ENCODE results near the gene TPST1.

Gene TPST1

DNA sequence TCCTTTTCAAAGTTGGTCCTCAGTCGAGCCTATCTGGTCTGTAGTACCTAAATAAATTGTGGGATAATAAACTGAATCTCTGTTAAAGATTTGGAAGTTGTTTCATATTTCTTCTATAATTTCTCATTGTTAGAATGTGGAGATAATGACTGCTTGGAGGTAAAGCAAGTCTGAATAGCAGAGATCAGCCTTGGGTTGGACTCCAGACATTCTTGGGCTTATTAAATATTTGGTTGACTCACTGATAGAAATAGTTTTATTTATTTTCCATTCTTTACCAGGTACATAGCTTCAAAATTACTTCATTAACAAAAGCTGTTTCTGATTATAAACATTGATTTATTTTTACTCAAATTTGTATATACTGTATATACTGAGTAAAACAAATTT is 34.3 kb downstream of the TPST1 start:
- no peak for DNase-seq

DNA sequence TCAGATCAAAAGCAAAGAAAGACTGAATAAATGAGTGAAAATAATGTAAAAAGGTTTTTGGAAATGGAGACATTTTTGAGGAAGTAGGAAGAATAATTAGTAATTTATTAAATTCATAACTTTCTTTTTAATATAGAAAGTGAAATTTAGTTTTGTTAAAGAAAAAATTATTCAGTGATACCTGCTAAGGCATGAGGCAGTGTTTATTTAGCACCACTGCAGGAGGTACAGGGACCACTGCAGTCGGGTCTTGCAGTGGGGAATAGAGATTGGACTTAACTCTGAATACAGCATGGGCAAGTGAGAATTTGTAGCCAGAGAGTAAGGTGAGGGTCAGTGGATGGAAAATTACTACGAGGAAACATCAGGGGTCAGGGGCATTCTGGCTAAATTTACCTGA is 39.9 kb downstream of the TPST1 start:
- no peak for DNase-seq

DNA sequence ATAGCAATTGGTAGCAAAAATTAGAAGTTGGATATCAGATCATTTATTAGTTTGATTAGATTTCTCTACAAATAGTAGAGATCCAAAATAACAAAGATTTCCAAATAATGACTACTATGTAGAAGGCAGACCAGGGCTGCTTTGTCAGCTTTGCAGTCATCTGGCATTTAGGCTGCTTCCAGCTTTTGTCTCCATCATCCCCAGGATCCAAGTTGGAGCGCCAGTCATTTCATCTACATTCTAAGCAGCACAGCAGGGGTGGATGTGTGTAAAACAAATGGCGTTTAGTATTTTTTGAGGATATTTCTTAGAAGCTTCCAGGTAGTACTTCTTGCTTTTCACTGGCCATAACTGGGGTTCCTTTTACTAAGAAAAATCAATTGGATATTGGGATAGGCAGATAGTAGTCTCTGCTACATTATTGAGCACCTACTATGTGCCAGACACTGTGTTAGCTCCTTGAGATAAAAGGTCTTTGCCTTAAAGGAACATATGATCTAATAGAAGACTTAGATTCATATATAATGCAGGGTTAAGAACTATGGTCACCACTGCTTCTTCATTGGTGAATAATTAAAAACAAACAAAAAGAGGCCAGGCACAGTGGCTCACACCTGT is 41.5 kb downstream of the TPST1 start:
- no peak for DNase-seq

DNA sequence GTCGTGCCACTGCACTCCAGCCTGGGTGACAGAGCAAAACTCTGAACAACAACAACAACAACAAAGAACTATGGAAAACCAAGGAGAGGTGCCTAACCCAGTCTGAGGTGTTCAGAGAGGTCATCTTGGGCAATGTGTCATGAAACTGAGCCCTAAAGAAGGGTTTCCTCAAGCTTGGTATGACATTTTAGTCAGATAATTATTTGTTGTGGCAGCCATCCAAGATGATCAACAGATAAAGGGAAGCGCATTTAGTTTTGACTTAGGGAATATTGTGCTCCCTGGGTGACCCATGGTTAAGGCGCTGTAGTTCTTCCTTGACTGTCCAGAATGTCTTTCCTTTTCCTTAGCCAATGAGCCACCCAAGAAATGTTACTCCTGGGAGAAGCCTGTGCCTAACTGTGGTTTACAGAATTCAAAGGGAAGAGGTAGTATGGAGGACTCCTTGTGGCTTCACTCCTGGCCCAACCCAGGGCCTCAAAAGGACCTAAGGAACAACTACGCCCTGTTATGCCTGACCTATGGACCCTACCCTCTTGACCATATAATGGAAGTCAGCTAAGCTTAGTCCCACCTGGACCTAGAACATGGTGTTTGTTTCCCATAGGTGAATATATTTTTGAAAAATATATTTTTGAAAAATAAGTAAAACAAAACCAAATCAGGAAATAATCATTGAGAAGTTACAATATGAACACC is 42.4 kb downstream of the TPST1 start:
- DNase-seq: no peak

DNA sequence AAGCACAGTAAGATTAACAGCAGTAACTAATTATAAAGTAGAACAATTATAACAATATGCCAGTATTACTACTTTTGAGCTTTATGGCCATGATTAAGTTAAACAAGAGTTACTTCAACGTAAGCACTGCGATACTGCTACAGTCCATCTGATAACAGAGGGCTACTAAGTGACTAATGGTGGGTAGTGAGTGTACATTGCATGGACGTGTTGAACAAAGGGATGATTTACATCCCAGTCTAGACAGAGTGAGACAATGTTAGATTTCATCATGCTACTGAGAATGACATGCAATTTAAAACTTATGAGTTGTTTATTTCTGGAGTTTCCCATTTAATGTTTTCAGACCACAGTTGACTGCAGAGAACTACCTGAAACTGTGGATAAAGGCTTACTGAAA is 45.6 kb downstream of the TPST1 start:
- no peak for DNase-seq

DNA sequence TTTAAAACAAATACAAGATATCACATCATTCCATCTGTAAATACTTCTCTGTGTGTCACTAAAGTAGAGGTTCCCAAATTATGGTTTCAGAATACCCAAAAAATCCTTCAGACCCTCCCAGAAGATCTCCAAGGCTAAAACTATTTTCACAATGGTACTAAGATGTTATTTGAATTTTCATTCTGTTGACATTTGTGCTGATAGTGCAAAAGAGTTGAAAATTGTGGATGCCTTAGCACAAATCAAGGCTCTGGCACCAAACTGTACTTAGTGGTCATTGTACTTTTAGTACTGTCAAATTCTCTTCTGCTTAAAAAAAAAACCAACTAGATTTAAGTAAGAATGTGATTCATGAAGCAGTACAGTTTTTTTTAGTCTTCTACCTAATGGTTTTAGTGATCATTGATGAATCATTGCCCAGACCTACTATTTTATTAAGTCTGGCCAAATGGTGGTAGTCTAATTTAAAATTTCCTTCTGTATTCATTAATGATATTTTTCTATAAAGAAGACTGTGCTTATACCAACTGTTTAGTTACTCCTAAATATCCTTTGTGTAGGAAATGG is 50.5 kb downstream of the TPST1 start:
- no peak for DNase-seq

DNA sequence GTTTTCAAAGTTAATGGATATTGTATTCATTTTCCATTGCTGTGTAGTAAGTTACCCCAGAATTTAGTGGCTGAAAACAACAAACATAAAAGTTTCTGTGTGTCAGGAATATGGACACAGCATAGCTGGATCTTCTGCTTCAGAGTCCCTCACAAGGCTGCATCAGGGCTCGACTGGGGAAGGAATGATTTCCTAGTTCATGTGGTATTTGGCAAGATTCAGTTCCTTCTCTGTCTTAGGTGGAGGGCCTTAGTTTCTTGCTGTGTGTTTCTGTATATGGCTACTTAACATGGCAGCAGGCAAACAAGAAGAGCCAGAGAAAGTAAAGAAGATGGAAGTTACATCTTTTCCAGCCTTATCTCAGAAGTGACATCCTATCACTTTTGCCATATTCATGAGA is 51.1 kb downstream of the TPST1 start:
- DNase-seq: no peak

DNA sequence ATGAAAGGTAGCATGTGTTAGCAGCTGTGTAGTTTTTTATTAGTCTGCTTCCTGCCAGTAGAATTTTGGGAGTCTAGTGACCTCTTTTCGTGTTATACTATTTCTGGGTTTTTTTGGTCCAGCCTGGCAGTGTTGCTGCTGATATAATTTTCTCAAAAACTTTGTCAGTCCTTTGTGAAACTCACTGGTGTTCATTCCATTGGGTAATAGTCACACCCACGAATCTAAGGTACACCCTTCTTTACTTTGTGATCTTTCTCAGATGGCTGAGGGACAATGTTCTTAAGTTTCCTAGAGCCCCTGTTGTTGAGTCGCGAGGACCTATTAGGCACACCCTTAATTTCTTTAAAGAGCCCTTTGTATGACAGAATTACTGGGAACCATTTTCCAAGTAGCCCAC is 52.3 kb downstream of the TPST1 start:
- DNase-seq: no peak

DNA sequence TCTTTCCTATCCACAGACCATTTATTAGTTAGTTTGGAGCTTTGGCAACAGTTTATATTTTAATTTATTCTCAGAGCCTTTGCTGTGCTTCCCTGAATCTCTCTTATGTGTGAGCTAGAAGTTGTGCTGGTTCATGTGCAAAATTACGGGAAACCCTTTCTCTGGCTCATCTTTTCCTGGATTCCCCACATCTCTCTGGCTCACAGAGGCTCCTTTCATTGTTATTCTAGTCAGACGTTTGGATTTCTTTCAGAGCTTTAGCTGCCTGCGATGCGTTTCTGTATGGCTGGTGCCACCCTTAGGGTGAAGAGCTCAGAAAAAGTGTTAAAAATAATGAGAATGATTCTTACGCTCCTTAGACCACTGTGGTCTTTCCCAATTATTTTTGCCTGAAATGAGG is 53.3 kb downstream of the TPST1 start:
- no peak for DNase-seq

DNA sequence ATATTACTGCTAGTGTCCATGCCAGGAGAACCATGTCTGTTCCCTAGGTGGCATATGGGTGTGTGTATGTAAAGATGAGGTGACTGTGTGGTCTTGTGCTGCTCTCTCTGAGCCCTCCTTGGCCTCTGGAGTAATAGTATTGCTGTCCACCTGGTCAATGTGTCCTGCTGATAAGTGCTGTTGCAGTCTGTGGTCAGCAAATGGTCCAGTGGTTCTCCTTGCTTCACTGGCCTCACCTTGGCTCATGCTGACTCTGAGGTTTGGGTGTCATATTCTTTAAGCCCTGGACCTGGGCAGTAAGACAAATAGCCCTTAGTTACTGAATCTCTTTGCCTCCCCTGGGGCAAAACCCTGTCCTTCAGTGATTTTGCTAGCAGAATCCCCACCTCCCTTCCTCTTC is 56.8 kb downstream of the TPST1 start:
- no peak for DNase-seq

DNA sequence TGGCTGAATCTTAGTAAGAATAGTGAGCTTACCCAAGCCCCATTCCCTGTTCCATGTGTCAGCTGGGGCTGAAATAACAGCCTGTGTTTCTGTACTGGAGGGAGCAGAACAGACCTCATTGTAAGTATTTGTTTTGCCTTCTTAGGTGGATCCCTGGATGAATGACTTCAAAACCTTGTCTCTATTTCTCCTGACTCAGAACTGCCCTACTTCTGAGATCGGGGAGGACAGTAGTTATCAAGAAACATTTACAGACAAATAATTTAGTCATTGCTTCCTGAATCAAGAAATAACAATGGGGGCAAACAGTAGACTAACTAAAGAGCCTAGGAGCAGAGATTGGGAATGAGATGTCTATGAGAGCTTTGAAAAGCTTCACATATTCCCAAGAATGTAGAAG is 58.8 kb downstream of the TPST1 start:
- no peak for DNase-seq

DNA sequence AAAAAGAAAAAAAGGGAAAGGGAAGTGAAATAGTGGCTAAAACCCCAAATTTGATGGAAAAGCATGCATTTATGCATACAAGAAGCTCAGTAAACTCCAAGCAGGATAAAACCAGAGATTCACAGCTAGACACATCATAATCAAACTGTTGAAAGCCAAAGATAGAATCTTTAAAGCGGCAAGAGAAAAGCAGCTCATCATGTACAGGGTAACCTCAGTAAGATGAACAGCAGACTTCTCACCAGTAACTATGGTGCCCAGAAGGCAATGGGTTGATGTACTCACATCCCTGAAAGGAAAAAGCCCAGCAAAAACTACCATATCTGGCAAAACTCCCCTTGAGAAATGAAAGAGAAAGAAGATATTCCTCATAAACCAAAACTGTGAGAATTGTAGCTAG is 60.4 kb downstream of the TPST1 start:
- DNase-seq: no peak

DNA sequence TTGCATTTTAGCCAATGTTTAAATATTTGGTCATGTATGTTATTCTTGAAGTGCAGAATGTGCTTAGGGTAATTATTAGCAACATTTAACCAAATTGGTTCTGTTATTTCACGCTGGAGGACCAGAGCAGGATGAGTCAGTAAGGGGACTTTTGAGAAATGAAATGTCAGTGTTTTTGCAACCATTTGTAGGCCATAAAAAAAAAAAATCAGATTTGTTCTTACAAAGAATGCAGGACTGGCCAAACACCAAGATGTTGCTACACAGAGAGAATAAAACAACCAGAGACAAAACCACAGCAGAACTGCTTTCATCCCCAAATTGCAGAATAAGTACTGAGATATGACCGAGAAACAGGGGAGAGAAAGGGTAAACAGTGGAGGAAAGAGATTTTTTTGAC is 62.1 kb downstream of the TPST1 start:
- no peak for DNase-seq

DNA sequence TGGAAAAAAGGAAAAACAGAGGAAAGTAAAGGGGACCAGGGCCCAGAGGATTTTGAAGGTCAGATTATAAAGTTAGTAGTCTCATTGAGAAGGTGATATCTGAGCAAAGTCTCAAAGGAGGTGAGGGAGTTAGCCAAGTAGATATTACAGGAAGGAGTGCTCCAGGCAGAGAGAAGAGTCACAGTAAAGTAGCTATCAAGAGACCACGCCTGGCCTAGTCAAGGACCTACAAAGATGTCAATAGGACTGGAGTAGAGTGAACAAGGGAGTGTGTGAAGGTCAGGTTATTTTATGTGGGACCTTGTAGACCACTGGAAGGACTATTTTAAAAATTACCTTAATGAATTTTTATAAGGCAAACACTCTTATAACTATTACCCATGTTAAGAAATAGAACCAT is 64.8 kb downstream of the TPST1 start:
- no peak for DNase-seq

DNA sequence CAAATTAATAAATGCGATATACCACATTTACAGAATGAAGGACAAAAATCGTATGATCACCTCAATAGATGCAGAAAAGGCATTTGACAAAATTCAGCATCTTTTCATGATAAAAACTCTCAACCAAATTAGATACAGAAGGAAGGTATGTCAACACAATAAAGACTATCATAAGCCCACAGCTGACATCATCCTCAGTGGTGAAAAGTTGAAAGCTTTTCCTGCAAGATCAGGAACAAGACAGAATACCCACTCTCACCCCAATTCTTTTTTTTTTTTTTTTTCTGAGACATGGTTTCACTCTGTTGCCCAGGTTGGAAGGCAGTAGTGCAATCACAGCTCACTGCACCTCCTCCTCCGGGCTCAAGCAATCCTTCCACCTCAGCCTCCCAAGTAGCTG is 67.2 kb downstream of the TPST1 start:
- no peak for DNase-seq

DNA sequence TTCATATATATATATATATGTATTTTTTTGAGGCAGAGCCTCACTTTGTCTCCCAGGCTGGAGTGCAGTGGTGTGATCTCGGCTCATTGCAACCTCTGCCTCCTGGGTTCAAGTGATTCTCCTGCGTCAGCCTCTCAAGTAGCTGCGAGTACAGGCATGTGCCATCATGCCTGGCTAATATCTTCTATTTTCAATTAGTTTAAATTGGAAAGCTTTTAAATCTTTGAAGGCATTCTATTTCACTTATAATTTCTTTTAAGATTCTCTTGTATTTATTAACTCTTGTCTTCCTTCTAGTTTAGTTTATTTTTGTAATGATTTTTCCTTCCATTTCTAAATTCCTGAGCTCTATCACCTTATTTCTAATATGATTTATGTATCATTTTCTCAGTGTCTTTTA is 71.2 kb downstream of the TPST1 start:
- DNase-seq: no peak

DNA sequence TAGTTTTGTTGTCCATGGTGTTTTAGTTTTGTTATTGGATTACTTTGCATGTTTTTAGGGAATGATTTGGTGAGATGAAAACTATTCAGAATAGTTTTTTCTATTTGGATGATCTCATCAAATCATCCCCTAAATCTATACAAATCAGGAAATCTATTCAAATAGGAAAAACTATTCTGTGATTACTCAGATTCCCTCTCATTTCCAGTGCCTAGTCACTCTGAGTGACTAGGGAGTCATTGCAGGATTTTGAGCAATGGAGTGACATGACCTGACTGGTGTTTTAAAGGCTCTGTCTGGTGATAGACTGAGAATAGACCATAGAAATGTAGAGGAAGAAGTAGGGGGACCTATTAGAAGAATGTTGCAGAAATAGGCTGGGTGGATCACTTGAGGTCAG is 72.4 kb downstream of the TPST1 start:
- DNase-seq: no peak

DNA sequence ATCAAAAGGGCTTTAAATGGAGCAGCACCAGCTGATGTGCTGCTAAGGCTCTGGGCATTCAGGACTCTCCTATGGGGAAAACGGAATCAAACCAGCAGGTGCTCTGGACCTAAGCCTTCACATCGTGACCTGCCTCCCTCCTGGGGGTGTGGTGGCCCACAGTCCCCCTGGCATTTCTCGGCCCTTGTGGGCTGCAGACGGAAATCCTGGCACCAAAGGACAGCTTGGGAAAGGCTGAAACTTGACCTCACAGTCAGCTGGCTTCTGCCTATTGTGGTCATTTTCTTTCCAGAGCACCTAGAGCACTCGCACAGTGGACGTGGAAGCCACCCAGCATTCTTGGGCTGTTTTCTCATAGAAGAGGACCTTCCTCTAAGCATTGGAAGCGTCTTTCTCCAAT is 74.8 kb downstream of the TPST1 start:
- no peak for DNase-seq

DNA sequence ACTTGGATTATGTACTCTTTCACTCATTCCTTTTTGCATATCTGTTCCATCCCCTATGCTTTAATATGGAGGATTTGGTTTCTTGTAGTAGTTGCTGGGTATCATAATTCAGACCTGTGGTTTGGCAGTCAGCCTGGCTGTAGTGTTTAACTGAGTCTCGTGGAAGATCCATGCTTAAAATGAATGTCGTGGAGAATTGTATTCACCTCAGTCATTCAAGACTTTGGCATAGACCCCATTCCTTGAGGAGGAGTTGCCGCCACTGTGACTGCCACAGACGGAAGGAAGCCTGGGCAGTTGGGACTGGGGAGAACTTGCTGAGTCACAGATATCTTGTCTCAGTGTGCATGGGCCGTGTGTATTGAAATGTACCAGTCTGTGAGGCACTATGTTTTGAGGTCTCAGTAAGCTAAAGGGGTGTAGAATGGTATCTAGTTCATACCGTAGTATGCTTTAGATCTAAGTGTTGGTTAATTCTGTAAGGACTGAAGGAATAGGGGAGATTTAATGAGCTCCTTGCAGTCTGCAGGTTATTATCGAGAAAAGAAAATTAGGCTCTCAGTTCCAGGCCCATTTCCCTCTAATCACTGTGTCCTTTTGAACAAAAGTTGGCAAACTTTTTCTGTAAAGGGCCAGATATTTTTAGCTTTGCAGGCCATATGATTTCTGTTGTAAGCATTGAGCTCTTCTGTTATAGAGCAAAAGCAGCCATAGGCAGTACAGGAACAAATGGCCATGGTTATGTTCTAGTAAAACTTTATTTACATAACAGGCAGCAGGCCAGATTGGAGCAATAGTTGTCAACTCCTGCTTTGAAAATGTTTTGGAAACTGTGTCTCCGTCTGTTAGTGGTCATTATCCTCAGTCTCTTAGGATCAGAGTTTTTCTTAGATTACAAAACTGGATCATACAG is 76.8 kb downstream of the TPST1 start:
- no peak for DNase-seq

DNA sequence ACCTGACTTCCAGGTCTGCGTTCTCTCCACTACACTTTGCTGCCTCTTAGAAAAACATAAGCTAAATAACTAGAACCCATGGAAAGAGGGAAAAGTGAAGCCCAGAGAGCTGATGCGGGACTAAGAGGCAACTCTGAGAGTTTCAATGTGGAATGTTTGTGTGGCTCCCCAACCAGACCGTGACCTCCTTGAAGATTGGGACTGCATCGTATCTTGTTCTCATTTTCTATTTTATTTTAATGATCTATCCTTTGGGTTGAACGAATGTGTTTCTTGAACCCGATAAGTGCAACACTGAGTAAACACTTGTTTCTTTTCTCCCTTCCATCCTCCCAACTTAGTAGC is 77.4 kb downstream of the TPST1 start:
- no peak for DNase-seq

DNA sequence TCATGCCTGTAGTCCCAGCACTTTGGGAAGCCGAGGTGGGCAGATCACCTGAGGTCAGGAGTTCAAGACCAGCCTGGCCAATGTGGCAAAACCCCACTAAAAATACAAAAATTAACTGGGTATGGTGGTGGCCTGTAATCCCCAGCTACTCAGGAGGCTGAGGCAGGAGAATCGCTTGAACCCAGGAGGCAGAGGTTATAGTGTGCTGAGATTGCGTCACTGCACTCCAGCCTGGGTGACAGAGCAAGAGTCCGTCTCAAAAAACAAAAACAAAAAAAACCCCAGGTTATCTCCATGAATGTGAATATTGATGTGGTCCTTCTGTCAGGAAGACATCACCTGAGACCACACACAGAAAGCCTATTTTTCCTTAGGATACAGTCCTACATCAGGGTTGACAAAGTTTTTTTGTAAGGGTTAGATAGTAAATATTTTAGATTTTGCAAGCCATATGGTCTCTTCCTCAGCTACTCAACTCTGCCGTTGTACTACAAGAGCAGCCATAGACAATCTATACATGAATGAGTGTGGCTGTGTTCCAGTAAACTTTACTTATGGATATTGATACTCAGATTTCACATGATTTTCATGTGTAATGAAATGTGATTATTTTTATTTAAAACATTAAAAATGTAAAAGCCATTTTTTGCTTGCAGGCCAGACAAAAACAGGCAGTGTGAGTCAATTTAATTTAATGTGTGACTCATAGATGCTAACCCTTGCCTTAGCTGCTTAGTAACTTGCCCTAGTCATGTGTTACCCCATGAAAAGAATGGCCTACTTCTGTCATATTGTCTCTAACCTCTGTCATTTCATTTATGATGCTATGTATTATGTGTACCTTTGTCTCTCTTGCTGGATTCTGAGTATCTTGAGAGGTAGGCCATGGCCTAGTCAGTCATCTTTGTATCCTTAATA is 78.1 kb downstream of the TPST1 start:
- DNase-seq: no peak

DNA sequence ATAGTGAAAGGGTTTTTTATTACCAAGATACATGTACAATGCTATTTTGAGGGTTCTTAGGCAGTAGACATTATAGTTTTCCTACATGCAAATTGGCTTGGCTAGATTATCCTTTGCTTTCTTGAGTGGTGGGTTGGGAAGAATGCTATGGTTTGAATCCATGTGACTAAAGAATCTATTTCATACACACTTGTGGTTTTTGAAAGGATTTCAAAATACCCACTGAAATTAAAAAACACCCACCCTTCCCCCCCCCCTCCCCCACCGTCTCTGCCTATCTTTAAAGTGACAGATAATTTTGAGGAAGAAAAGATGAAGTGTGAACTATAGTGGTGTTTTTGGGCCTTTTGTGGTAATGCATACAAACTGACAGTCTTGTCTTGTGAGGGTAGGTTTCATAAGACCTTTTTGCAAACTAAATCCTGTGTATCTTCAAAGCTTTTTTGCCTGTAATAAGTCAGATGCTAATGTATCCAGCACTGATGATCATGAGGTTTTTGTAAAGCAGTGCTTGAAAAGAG is 90.9 kb downstream of the TPST1 start:
- no peak for DNase-seq

DNA sequence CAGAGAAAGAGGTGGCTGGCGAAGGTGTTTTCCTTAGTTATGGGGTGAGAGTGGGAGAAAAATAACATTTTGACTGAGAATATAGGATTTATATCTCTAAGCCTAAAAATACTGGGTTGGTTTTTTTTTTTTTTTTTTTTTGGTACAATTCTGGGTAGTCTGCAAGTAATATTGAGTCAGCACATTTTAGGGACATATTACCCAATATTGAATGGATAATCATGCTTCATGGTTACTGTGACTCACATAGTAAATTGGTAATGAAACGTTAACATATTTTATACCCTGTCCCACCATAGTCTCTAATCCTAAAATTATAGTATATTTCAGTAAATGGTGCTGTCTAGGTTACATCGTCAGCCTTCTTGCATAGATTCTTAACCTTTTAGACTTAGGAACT is 91.4 kb downstream of the TPST1 start:
- DNase-seq: no peak
